HG03354 (cell line): ENCODE results near the gene RAB13.
A peak's percentile ranks its signal among the peaks of the same experiment; 100 is the strongest.
"Not testable (repeated sequence)": the region's sequence is repeated elsewhere in the genome, so short reads cannot be mapped to it uniquely, and the experiment has no call there.

Source experiments
- ATAC-seq: cut with Tn5 transposase; IDR thresholded peaks from one replicate; pipeline ENCODE4 v1.9.1; 2021; ENCODE audit warnings: mild to moderate bottlenecking; ENCODE audit not compliant: unreplicated experiment, poor library complexity, severe bottlenecking

RAB13 gene

DNA sequence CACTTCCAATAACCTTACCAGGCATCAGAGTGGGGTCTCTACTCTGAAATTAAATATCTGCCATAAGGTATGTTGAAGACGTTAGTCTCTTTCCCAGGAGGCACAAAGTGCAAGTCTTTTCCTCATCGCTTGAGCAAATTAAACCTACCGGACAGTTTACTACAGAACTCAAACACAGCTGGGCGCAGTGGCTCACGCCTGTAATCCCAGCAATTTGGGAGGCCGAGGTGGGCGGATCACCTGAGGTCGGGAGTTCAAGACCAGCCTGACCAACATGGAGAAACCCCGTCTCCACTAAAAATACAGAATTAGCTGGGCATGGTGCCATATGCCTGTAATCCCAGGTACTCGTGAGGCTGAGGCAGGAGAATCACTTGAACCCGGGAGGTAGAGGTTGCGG, 7.0 kb downstream of the RAB13 start:
- not testable (repeated sequence) for ATAC-seq

DNA sequence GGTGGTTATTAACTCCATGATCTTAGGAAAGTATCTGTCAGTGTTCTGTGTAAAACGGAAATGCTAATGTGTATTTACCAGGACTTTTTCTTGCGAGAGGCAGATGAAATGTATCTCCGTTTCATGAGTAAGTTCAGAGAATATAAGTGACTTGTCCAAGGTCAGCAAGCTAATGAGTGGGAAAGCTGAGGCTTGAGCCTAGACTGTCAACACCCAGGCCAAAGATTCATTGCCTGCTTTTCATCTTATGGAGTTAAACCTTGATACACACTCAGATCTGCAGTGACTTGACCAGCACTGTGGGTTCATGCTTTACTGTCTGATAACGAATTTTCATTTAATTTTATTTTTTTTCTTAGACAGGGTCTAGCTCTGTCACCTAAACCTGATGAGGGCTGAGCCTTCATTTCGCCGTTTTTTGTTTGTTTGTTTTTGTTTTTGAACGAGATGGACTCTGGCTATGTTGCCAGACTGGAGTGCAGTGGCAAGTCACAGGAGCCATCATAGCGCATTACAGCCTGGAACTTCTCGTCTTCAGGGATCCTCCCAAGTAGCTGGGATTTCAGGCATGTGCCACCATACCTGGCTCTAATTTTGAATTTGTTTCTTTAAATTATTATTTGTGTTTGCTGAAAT, 7.7 kb downstream of the RAB13 start:
- ATAC-seq = no peak

DNA sequence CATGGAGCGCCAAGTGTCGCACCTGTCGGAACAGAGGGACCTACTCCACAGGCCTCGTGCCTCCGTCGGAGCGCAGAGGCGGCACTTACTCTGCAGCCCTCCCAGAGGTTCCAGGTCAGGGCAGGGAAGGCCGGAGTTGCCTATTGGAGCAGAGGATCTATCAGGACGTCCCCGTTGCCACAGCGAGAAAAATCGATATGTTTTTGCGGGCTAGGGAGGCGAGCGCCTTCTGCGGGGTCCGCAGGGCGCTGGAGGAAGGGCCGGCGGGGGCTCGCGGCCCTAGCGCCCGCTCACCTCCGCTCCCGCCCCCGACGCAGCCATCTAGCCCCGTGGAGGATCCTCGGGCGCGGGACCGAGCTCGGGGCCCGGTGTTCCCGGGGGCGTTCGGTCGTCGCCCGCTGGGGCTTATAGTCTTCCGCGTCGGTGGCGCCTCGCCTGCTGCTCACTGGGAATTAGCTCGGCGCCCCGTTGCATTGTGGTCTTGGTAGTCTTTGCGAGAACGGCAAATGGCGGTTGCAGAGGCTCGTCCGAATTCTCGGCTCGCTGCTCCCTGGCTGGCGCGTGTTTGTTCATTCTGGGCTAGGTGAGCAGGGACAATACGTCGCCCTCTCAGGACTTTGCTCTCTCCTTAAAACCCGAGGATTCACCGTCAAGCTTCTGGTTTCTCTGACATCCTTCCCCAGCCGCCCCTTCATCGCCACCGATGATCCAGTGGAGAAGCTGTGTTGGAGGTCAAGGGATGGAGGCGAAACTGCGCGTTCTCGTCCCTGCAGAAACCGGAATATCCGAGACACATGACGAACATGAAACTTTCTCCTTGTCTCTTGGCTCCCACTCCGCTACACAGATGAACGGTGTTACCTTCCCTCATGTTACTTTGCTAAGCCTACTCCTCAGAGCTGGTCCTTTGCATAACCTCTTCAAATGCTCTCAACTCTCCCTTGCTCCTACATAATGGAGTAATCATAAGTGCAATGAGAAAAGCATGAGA, 8.6 kb downstream of the RAB13 start, which contains the start of gene JTB:
TSS of gene JTB (minus strand) at position 425 of the 991 bp plus-strand sequence. CDS start at position 3, 422 bp downstream.
- ATAC-seq = peak; percentile 80

DNA sequence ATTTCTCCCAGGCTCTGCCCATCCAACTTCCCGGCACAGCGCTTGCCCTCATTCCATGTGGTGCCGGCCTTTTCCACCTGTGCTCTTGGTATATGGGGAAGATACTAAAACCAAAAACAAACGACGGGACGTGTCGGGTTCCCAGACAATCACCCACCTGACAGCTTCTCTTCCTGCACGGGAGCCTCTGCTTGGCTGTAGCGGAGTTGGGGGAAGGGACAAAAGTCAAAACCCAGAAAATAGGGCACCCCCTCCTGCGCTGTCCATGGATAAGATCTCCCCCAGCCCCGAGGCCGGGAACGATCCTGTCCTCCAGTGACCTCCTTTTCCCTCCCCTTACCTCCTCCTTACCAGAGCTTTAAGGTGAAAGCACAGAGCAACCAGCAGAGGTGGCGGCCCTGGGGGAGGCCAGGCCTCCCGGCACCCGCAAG, 9.3 kb downstream of the RAB13 start:
- no peak for ATAC-seq

DNA sequence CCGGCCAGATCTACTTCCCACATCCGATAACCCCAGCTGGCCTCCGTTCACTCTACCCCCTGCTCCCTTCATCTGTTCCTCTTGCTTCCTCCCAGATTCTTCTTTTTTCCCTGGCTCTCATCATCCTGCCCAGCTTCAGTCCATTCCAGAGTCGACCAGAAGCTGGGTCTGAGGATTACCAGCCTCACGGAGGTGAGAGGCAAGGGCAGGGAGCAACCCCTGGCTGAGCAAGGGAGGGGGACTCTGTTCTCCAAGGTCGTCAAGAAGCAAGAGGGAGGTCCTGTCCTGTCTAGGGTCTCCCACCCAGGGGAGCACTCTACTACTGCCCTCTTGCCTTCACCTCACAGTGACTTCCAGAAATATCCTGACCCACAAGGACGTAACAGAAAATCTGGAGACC, 12.6 kb downstream of the RAB13 start:
- no peak for ATAC-seq

DNA sequence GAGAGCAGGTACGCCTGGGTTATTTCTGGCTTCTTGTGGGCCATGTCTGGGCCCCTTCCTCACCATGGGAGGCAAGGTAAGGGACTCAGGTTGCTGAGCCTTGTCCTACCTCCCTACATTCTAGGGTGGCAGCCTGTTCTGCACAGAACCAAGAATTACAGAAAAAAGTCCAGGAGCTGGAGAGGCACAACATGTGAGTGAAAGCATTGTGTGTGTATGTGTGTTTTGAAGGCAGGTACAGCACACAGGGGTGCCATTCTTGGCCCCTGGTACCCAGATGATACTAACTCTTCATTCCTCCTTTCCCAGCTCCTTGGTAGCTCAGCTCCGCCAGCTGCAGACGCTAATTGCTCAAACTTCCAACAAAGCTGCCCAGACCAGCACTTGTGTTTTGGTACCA, 13.1 kb downstream of the RAB13 start:
- ATAC-seq = no peak

DNA sequence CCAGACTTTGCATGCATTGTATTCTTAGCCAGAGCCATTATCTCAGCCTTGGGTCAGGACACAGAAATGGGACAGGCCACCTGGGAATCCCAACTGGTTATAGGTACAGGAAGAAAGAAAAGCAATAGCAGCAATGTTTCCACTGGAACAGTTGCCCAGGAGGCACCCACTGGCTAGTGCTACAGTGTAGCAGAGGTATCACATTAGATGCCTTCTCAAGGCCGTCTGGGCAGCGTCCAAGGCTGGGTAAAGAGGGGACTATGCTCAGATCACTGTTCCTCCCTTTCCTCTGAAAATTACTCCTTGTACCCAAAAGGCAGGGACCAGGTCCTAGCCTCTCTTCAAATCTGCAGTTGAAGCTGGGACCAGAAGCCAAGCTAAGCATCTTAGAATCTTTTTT, 15.8 kb downstream of the RAB13 start:
- no peak for ATAC-seq

DNA sequence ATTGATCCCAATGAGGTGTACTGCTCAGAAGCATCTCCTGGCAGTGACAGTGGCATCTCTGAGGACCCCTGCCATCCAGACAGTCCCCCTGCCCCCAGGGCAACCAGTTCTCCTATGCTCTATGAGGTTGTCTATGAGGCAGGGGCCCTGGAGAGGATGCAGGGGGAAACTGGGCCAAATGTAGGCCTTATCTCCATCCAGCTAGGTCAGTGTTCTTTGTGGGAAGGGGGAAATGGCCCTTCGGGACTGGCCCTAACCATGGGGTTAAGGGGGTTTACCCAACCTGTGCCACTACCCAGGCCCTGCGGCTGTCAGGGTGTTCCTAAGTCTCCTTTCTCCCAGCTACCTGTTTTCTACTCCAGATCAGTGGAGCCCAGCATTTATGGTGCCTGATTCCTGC, 17.2 kb downstream of the RAB13 start:
- no peak for ATAC-seq

DNA sequence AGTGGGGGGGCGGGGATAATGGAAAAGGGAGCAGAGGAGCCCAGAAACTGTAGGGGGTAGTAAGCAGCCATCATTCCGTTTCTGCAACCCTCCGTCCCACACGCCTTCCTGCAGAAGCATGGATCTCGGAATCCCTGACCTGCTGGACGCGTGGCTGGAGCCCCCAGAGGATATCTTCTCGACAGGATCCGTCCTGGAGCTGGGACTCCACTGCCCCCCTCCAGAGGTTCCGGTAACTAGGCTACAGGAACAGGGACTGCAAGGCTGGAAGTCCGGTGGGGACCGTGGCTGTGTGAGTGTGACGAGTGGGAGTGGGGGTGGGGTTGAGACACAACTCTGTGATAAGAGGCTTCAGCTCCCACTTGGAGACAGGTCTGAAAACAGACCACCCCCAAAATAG, 17.7 kb downstream of the RAB13 start:
- no peak for ATAC-seq

DNA sequence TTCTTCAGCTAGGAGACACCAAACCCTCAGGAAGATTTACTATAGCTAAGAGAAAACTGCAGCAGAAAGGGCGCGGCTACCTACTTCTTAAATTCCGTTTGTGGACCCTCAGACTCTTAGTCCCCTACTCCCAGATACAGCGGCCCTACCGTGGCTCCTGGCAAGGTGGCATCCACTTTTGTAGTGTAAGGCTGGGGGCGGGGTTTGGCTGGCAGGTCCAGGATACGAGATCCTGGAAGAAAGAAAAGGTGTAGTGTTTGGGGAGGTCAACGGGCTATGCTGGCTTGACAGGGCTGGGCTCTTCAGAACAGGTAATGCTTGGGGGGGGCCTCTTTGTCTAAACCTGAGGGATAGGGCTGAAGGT, 18.2 kb downstream of the RAB13 start:
- ATAC-seq = no peak

DNA sequence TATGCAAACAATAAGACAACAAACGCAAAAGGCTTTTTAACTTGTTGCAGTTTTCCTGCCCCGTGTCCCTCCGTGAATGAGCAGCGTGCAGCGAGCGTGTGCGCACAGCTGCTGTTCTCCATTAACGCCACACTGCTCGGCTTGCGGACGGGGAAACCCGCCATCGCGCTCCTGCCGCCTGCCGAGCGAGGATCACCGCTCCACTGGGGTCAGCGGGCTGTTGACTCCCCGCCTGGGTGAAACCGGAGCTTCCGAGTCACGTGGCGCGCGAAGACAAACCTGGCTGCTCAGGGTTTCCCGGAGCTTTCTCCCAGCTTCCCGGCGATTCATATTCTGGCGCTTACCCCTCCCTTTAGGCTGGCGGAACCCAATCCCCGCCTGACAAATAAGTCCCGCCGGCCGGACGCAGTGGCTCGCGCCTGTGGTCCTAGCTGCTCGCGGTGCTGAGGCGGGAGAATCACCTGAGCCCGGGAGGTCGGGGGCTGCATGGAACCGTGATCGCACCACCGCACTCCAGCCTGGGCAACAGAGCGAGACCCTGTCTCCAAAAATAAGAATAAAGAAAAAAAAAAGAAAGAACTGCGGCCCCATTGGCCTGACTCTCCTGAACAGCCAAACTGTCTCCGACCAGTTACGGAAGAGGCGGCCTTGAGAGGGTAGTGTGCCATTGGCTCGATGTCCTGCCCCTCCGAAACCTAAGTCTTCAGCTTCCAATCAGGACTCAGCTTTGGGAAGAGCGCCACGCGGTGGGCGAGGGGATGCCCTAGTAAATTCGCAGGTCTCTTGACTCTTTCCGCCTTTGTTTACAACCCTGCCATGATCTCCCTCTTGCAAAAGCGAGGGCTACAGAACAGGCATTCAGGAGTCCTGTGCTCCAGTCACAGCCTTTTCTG, 18.8 kb downstream of the RAB13 start, which contains the start of gene CREB3L4:
TSS of gene CREB3L4 (plus strand) at position 796 of the 893 bp plus-strand sequence. CDS start 624 bp downstream, outside the sequence.
- peak; percentile 82 for ATAC-seq

DNA sequence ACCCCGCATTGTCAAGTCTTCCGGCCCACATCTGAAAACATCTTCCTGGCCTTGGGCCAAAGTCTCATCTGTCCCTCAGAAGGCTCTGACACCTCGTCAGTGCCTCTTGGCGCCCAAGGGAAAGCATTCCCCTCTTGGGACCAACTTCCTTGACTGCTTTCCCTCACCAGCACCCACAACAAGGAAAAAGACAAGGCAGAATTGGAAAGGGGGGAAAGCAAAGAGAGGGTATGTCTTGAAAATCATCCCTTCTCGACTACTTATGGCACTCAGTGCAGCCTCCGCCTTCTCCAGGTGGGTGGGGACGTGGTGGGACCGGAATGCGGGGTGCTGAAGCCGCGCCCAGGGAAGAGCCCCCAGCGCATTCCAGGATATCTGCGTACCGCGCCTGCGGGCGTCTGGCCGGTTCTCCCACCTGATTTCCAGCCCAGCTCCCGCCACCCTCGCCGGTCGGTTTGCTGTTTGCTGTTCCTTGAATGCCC, 22.2 kb downstream of the RAB13 start:
- no peak for ATAC-seq

DNA sequence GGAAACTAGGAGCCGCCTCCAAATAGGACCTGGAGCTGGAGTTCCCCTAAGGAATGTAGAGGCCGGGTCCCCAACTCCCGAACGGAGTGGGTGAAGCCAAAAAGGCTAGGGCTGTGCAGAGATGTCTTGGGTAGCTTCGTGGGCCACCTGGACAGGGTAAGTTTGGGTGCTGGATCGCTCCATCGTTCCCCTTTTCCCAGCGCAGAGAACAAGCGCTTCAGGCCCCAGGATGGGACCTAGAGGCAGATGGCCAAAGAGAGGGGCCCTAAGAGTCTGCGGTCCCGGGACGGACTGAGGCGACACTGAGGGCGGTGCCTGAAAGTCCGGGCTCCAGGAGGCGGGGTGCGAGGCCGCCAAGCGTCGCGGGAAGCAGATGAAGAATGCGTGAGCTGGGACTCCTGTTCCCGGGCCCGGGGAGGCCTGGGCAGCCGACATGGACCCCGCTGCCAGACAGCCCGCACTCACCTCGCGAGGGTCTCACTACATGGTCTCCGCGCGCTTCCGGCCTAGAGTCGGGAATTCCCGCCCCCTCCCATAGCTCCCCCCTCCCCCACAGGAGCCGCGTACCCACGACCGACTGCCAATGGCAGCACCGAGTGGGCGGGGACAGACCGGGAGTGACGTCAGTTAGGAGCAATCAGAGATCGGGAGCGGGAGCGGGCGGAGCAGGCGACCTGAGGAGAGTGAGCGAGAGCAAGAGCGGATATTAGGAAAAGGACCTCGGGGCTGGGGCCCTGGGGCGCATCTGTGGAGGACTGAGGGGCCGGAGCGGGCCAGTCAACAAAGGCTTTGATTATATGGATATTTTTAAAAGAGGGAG, 22.9 kb downstream of the RAB13 start, which contains the start of gene SLC39A1:
TSS of gene SLC39A1 (minus strand) at position 508 of the 820 bp plus-strand sequence. CDS start 822 bp downstream, outside the sequence.
- peak; percentile 45 for ATAC-seq

DNA sequence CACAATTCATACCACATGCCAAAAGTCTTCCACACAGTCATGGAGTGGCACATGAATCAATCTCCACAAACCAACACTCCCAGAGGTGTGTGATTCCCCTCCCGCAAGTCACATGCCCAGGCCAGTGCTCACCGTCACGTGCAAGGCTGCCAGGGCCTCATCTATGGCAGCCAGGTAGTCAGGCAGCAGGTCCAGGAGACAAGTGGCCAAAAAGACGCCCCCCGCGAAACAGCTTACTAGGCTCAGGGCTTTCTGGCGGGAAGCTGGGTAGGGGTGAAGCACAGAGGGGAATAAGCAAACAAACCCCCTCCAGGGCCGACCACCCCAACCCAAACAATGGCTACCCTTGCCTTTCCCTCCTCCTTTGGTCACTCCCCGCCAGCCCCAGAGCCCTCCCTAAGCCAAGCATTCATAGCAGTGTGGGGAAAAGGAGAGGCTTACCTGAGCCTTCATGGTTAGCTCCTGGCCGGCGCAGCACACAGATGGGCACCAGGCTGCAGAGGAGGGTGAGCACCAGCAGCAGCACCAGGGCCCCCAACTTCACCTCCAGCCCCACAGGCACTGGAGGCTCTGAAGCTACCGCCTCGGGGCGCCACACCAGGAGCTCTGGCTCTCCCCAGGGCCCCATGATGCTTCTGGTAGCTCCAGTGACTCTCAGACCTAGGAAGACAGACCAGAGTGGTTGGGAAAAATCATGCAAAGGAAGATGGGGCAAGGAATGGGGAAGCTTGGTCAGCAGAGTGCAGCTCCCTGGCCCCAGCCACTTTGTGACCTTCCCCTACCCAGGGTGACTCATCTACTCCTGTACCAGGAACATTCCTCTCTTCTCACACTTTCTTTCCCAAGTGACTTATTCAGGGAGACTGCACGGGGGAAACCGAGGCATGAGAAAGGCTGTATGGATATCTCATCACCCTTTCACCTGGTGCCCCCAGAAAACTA, 23.8 kb downstream of the RAB13 start:
- no peak for ATAC-seq

DNA sequence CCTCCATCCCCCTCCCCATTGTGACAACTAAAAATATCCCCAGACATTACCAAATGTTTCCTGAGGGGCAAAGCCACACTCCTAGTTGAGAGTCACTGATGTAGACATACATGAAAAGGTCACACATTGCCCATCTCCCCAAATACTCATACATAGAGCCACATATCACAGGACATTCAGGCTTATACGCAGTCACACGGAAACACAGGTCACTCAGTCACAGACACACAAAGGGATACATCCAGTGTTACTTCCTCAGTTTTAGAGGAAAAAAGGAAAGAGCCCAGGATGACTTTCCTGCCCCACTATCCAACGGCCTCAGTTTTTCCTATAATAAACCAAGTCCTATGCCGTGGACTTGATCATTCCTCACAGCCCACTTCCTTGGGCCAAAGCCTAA, 24.7 kb downstream of the RAB13 start:
- ATAC-seq = no peak

DNA sequence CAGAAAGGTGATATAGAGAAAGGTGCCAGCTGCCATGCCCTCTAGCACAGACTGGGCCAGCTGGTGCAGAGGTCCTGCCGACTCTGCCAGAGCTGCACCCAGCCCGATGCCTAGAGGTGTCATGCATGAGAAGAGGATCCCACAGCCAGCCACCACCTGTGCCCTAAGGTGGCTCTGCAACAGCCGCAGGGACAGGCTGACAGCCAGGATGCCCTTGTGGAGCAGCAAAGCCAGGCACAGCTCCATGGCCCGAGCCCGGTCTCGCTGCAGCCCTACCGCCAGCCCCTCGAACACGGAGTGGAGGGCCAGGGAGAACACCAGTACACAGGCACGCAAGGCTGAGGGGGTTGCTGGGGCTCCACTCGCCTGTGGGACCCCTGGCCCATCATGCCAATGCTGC, 25.9 kb downstream of the RAB13 start:
- ATAC-seq = no peak

DNA sequence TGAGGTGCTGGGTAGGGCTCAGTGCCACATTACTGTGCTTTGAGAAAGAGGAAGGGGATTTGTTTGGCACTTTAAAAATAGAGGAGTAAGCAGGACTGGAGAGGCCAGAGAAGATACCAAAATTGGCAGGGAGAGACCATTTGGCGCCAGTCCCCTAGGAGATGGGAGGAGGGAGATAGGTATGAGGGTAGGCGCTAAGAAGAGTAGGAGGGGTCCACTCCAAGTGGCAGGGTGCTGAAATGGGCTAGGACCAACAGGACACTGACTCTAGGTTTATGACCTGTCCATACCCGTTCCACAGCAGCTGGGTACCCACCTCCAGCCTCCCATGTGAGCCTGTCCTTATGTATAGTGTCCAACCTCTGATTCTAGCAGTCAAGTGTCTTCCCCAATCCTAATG, 26.7 kb downstream of the RAB13 start:
- no peak for ATAC-seq

DNA sequence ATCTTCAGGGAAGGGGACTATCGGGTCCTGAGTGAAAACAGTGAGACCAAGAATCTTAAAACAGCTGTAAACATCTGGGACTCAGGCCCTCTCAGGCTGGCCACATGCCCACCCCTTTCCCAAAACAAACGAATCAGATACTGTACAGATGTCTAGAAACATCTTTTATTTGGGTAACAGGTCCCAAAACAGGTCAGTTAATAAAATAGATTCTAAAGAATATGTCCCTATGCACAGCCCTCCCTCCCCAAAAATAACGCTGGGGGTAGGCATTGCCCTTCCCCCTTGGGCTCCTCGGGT, 27.2 kb downstream of the RAB13 start:
- no peak for ATAC-seq
